Esophagus (tissue), 2 donors: ENCODE results near the gene GRAMD2B. TPM values are rescaled to one million over a fixed set of nuclear protein-coding genes. Genes with fewer than 3 reads are reported as not detected.
"Not testable (repeated sequence)": the region's sequence is repeated elsewhere in the genome, so short reads cannot be mapped to it uniquely, and the experiment has no call there.

Source experiments
- H3K27ac ChIP-seq, 2 donors: one replicate each; pipeline ENCODE4 v1.5.1; 2013; ENCODE audit warnings: low read depth in 2 of 2, mild to moderate bottlenecking in 2 of 2, inconsistent platforms in 1 of 2, low read length in 1 of 2, moderate library complexity in 1 of 2
- H3K27me3 ChIP-seq, 2 donors: one replicate each; pipeline ENCODE4 v1.6.1; 2013; ENCODE audit warnings: low read length in 2 of 2, control low read depth in 1 of 2, mild to moderate bottlenecking in 1 of 2; ENCODE audit not compliant: insufficient read depth in 2 of 2, control insufficient read depth in 1 of 2
- H3K36me3 ChIP-seq, 2 donors: one replicate each; pipeline ENCODE4 v1.6.1; 2013; ENCODE audit warnings: low read length in 1 of 2; ENCODE audit not compliant: control insufficient read depth in 2 of 2, insufficient read depth in 2 of 2
- H3K4me1 ChIP-seq, 2 donors: one replicate each; pipeline ENCODE4 v1.6.1; 2013; ENCODE audit warnings: low read length in 1 of 2; ENCODE audit not compliant: control insufficient read depth in 2 of 2, insufficient read depth in 2 of 2
- H3K4me3 ChIP-seq, 2 donors: one replicate each; pipeline ENCODE4 v1.5.1; 2013; ENCODE audit warnings: low read length in 2 of 2, mild to moderate bottlenecking in 2 of 2, low read depth in 1 of 2, moderate library complexity in 1 of 2
- H3K9me3 ChIP-seq, 2 donors: one replicate each; pipeline ENCODE4 v1.6.1; 2013; ENCODE audit warnings: mild to moderate bottlenecking in 2 of 2, low read depth in 1 of 2, low read length in 1 of 2, moderate library complexity in 1 of 2; ENCODE audit not compliant: control insufficient read depth in 2 of 2, insufficient read depth in 1 of 2
- WGBS, 2 donors: extraction: QIAGEN DNeasy Blood & Tissue Kit; methylation state at CpG; one replicate each; pipeline ENCODE4 v1.1.7; 2013; 5-methylcytosine and 5-hydroxymethylcytosine counted together
- polyA plus RNA-seq, 2 donors: library from polyadenylated mRNA; stranded (reverse); fragments of 200-250 nt; gene quantifications; one replicate each; pipeline ENCODE4 v1.2.3, GENCODE V29; 2013
- donor health status: healthy with polysubstance abuse.
- donor health status: Bipolar disorder and iron deficiency.

The GRAMD2B gene
- polyA plus RNA-seq, 2 donors = 6.0 to 10.9 TPM

GRCh38 chr5:126428421-126428820, 5.2 kb downstream of the GRAMD2B start:
- H3K9me3 ChIP-seq = no peaks in the 10 kb centered on the region
- H3K27me3 ChIP-seq = no peaks in the 10 kb centered on the region
- H3K36me3 ChIP-seq = no peaks in the 10 kb centered on the region
- H3K4me3 ChIP-seq = no peak overlapping the region
- 18 to 66% methylated on average over 2 of the region's 2 CpGs for WGBS, 2 donors
- no peaks in the 10 kb centered on the region for H3K4me1 ChIP-seq
- H3K27ac ChIP-seq = no peak overlapping the region

GRCh38 chr5:126430631-126431030, 7.4 kb downstream of the GRAMD2B start:
- H3K9me3 ChIP-seq = no peaks in the 10 kb centered on the region
- no peaks in the 10 kb centered on the region for H3K36me3 ChIP-seq
- no peak overlapping the region for H3K4me3 ChIP-seq
- no peaks in the 10 kb centered on the region for H3K27me3 ChIP-seq
- no peaks in the 10 kb centered on the region for H3K4me1 ChIP-seq
- H3K27ac ChIP-seq = no peak overlapping the region

GRCh38 chr5:126433701-126434100, 10.5 kb downstream of the GRAMD2B start:
- Histone ChIP-seq H3K27ac (no peak overlapping the region), H3K4me3 (no peak overlapping the region), H3K36me3 (peaks cover 0 to 3% of the 10 kb centered on the region in 2 donors), H3K9me3 (no peaks in the 10 kb centered on the region), H3K27me3 (no peaks in the 10 kb centered on the region), H3K4me1 (no peaks in the 10 kb centered on the region)

- Histone ChIP-seq H3K4me1 (no peaks in the 10 kb centered on the region), H3K27ac (no peak overlapping the region), H3K27me3 (no peaks in the 10 kb centered on the region), H3K36me3 (peaks cover 0 to 3% of the 10 kb centered on the region in 2 donors), H3K4me3 (no peak overlapping the region), H3K9me3 (no peaks in the 10 kb centered on the region)
- 88 to 92% methylated on average over 8 of the region's 8 CpGs for WGBS, 2 donors
Observed at GRCh38 chr5:126435261-126435660, 12.1 kb downstream of the GRAMD2B start.

- Histone ChIP-seq H3K4me3 (no peak overlapping the region), H3K36me3 (peaks cover 0 to 3% of the 10 kb centered on the region in 2 donors), H3K27ac (no peak overlapping the region), H3K27me3 (no peaks in the 10 kb centered on the region), H3K4me1 (no peaks in the 10 kb centered on the region), H3K9me3 (no peaks in the 10 kb centered on the region)
- WGBS, 2 donors = 66 to 80% methylated on average over 2 of the region's 2 CpGs
Observed at GRCh38 chr5:126435714-126436113, 12.5 kb downstream of the GRAMD2B start.

- Histone ChIP-seq H3K27ac (no peak overlapping the region), H3K27me3 (no peaks in the 10 kb centered on the region), H3K4me3 (no peak overlapping the region), H3K9me3 (no peaks in the 10 kb centered on the region), H3K4me1 (no peaks in the 10 kb centered on the region), H3K36me3 (peaks cover 0 to 3% of the 10 kb centered on the region in 2 donors)
- 73 to 81% methylated on average over 1 of the region's 1 CpG for WGBS, 2 donors
Observed at GRCh38 chr5:126437721-126438120, 14.5 kb downstream of the GRAMD2B start.

GRCh38 chr5:126438267-126438666, 15.1 kb downstream of the GRAMD2B start:
- Histone ChIP-seq H3K36me3 (peaks cover 0 to 3% of the 10 kb centered on the region in 2 donors), H3K9me3 (no peaks in the 10 kb centered on the region), H3K4me3 (no peak overlapping the region), H3K27me3 (no peaks in the 10 kb centered on the region), H3K27ac (no peak overlapping the region), H3K4me1 (no peaks in the 10 kb centered on the region)
- WGBS, 2 donors = 68 to 76% methylated on average over 4 of the region's 4 CpGs

GRCh38 chr5:126438868-126439267, 15.7 kb downstream of the GRAMD2B start:
- Histone ChIP-seq H3K4me3 (no peak overlapping the region), H3K27me3 (no peaks in the 10 kb centered on the region), H3K4me1 (no peaks in the 10 kb centered on the region), H3K27ac (no peak overlapping the region), H3K9me3 (no peaks in the 10 kb centered on the region), H3K36me3 (peaks cover 0 to 3% of the 10 kb centered on the region in 2 donors)
- WGBS, 2 donors = 84 to 92% methylated on average over 3 of the region's 3 CpGs

GRCh38 chr5:126439724-126440123, 16.5 kb downstream of the GRAMD2B start:
- 96% methylated on average over 6 of the region's 6 CpGs for WGBS, 2 donors
- not testable (repeated sequence) for H3K27me3 ChIP-seq

GRCh38 chr5:126441230-126441629, 18.0 kb downstream of the GRAMD2B start:
- H3K27me3 ChIP-seq = no peaks in the 10 kb centered on the region
- H3K4me1 ChIP-seq = no peaks in the 10 kb centered on the region
- H3K27ac ChIP-seq = no peak overlapping the region
- H3K4me3 ChIP-seq = no peak overlapping the region
- H3K36me3 ChIP-seq = peaks cover 0 to 3% of the 10 kb centered on the region in 2 donors
- 88 to 92% methylated on average over 2 of the region's 2 CpGs for WGBS, 2 donors
- no peaks in the 10 kb centered on the region for H3K9me3 ChIP-seq

More at GRCh38 chr5:126439724-126440123, 16.5 kb downstream of the GRAMD2B start:
- H3K36me3 ChIP-seq, H3K4me3 ChIP-seq, H3K4me1 ChIP-seq, H3K27ac ChIP-seq, H3K9me3 ChIP-seq: not testable (repeated sequence)
